ENCODE data around the gene THG1L. TPM values are rescaled to one million over a fixed set of nuclear protein-coding genes. Genes with fewer than 3 reads are reported as not detected.

THG1L gene
- total and polyA plus RNA-seq, 2 experiments from 2014 or later = 12.2 to 13.8 TPM

DNA sequence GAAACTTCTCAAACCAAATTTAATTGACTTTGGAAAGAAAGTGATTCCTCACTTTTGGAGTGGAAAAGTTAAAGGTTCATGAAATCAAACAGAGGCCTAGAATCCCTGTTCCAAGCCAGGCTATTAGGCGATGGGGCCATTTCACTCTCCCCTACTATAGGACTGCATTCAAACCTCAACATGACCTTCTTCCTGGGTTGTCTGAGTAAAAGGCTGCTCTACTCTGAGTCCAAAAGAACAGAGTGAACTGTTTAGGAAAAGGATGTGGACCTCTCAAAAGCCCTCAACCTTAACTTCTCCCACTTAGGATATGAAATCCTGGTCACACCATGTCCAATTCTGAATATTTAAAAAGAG, 44.0 kb upstream of the THG1L start (continued):
- TF ChIP-seq, protein P1, sequence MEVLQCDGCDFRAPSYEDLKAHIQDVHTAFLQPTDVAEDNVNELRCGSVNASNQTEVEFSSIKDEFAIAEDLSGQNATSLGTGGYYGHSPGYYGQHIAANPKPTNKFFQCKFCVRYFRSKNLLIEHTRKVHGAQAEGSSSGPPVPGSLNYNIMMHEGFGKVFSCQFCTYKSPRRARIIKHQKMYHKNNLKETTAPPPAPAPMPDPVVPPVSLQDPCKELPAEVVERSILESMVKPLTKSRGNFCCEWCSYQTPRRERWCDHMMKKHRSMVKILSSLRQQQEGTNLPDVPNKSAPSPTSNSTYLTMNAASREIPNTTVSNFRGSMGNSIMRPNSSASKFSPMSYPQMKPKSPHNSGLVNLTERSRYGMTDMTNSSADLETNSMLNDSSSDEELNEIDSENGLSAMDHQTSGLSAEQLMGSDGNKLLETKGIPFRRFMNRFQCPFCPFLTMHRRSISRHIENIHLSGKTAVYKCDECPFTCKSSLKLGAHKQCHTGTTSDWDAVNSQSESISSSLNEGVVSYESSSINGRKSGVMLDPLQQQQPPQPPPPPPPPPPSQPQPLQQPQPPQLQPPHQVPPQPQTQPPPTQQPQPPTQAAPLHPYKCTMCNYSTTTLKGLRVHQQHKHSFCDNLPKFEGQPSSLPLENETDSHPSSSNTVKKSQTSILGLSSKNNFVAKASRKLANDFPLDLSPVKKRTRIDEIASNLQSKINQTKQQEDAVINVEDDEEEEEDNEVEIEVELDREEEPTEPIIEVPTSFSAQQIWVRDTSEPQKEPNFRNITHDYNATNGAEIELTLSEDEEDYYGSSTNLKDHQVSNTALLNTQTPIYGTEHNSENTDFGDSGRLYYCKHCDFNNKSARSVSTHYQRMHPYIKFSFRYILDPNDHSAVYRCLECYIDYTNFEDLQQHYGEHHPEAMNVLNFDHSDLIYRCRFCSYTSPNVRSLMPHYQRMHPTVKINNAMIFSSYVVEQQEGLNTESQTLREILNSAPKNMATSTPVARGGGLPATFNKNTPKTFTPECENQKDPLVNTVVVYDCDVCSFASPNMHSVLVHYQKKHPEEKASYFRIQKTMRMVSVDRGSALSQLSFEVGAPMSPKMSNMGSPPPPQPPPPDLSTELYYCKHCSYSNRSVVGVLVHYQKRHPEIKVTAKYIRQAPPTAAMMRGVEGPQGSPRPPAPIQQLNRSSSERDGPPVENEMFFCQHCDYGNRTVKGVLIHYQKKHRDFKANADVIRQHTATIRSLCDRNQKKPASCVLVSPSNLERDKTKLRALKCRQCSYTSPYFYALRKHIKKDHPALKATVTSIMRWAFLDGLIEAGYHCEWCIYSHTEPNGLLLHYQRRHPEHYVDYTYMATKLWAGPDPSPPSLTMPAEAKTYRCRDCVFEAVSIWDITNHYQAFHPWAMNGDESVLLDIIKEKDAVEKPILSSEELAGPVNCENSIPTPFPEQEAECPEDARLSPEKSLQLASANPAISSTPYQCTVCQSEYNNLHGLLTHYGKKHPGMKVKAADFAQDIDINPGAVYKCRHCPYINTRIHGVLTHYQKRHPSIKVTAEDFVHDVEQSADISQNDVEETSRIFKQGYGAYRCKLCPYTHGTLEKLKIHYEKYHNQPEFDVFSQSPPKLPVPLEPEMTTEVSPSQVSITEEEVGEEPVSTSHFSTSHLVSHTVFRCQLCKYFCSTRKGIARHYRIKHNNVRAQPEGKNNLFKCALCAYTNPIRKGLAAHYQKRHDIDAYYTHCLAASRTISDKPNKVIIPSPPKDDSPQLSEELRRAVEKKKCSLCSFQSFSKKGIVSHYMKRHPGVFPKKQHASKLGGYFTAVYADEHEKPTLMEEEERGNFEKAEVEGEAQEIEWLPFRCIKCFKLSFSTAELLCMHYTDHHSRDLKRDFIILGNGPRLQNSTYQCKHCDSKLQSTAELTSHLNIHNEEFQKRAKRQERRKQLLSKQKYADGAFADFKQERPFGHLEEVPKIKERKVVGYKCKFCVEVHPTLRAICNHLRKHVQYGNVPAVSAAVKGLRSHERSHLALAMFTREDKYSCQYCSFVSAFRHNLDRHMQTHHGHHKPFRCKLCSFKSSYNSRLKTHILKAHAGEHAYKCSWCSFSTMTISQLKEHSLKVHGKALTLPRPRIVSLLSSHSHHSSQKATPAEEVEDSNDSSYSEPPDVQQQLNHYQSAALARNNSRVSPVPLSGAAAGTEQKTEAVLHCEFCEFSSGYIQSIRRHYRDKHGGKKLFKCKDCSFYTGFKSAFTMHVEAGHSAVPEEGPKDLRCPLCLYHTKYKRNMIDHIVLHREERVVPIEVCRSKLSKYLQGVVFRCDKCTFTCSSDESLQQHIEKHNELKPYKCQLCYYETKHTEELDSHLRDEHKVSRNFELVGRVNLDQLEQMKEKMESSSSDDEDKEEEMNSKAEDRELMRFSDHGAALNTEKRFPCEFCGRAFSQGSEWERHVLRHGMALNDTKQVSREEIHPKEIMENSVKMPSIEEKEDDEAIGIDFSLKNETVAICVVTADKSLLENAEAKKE (CRISPR knock-in tag; IDR thresholded peaks at IDR 0.05) = no peak
- no peak for TF ChIP-seq ZNF331 (CRISPR knock-in tag; IDR thresholded peaks at IDR 0.05; ENCODE audit: low read depth)

DNA sequence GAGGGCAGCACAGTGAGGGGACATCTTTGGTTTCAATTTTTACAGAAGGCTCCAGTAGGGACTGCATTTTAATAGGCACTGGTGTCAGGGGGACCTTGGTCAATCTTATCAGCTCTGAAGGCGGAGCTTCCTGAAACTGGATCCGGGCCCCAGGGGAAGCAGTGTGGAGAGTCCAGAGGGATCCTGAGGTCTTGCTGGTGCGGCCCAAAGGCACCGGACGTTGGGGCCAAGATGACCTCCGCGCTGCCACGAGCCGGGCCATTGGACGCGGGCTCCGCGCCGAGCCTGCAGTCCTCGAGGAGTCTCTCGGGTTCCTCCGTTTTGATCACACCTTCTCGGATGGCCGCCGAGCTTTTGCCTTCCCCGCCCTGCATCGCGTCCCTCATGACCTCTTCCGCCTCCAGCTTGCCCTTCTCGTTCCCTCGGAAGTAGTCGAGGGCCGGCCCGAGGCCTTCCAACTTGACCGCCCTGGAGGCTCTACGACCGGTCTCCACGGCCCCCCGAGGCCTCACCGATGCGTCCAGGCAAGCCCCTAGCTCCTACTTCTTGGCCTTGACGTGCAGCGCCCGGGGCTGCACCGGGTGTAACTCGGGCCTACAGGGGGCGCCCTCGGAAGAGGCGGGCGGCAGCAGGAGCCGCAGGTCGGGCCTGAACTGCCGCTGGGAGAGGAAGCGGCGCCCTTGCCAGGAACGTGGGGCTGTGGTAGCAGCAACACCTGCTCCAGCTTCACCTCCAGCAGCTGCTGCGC, 41.1 kb upstream of the THG1L start:
- H3K27ac Mint-ChIP-seq = no peak overlapping the region
- H3K27me3 Mint-ChIP-seq (ENCODE audit: insufficient read depth, low read depth, poor library complexity) = peaks cover 2% of the 10 kb centered on the region
- peaks cover 23% of the 10 kb centered on the region for H3K9me3 Mint-ChIP-seq
- ATAC-seq = peak; percentile 50; the same call in 2 of the 3 replicates
- Histone ChIP-seq H3K27ac (ENCODE audit: low read depth) (no peak overlapping the region), H3K4me2 (no peak overlapping the region), H3K36me3 (ENCODE audit: insufficient read depth) (0 out of 2 replicates have a peak, but pooled peaks cover 4% of the 10 kb centered on the region), H2AFZ (no peak overlapping the region; the same call in 1 of the 2 replicates), H3F3A (replicated peaks; ENCODE audit: low read depth) (no peaks in the 10 kb centered on the region), H3K9me2 (ENCODE audit: insufficient read depth) (no peaks in the 10 kb centered on the region), H4K20me1 (replicated peaks; ENCODE audit: insufficient read depth) (no peaks in the 10 kb centered on the region), H3K79me2 (replicated peaks; ENCODE audit: insufficient read depth) (no peaks in the 10 kb centered on the region), H3K27me3 (ENCODE audit: insufficient read depth) (no peaks in the 10 kb centered on the region), H3K4me3 (no peak overlapping the region), H3K4me1 (ENCODE audit: insufficient read depth) (no peaks in the 10 kb centered on the region)
- TF ChIP-seq ZNF114 (CRISPR knock-in tag; IDR thresholded peaks at IDR 0.05) = no peak
- no peak for TF ChIP-seq REST (IDR thresholded peaks at IDR 0.05; ENCODE audit: unreplicated experiment)
- TF ChIP-seq CREB1 (CRISPR knock-in tag; IDR thresholded peaks at IDR 0.05; ENCODE audit: low read depth) = no peak
- no peak for TF ChIP-seq NANOG (IDR thresholded peaks at IDR 0.05; ENCODE audit: borderline replicate concordance)
- no peak for TF ChIP-seq EZH2 (IDR thresholded peaks at IDR 0.05; ENCODE audit: low read depth, unreplicated experiment)
- no peak for TF ChIP-seq JUNB (IDR thresholded peaks at IDR 0.05; ENCODE audit: unreplicated experiment)
- TF ChIP-seq, protein P2, sequence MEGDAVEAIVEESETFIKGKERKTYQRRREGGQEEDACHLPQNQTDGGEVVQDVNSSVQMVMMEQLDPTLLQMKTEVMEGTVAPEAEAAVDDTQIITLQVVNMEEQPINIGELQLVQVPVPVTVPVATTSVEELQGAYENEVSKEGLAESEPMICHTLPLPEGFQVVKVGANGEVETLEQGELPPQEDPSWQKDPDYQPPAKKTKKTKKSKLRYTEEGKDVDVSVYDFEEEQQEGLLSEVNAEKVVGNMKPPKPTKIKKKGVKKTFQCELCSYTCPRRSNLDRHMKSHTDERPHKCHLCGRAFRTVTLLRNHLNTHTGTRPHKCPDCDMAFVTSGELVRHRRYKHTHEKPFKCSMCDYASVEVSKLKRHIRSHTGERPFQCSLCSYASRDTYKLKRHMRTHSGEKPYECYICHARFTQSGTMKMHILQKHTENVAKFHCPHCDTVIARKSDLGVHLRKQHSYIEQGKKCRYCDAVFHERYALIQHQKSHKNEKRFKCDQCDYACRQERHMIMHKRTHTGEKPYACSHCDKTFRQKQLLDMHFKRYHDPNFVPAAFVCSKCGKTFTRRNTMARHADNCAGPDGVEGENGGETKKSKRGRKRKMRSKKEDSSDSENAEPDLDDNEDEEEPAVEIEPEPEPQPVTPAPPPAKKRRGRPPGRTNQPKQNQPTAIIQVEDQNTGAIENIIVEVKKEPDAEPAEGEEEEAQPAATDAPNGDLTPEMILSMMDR (conservative IDR thresholded peaks at IDR 0.05; ENCODE audit: low read depth in 2 of 2) = peak; percentile 48 to 63
- DNase-seq (ENCODE audit: low spot score) = peak; percentile 51
- H3K36me3 Mint-ChIP-seq (ENCODE audit: low read depth) = peaks cover 5% of the 10 kb centered on the region
- no peak overlapping the region for H3K4me3 Mint-ChIP-seq
- no peaks in the 10 kb centered on the region; the same call in 2 of the 3 replicates for H3K4me1 Mint-ChIP-seq
